Activated CD4-positive, alpha-beta T cell treated with anti-CD3 and anti-CD28 coated beads, Interleukin-2, amount 50 U/mL, for 24 hours (primary cell): ENCODE data around the gene DTWD2.

Experiments used
- DNase-seq, 2 donors: peaks; one replicate each; pipeline ENCODE4 v3.0.0-alpha.2; 2020; ENCODE audit warnings: low read depth in 1 of 2, low spot score in 1 of 2

The DTWD2 gene

DNA sequence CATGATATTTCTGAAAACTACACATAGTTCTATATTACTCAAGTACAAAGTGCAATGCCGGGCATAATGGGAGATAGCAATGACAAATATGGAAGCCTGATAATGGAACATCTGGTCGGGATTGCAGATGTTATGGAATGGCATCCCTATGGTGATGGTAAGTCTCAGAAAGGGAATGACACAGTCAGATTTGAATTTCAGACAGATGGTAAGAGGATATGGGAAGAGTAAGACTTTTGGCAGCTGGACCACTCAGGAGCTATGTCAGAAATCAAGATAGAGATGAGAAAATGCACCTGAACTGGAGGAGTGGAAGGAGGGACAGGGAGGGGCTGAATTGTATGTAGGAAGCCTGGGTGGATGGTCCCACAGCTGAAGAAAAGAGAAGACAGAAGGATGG, 200.0 kb downstream of the DTWD2 start:
- no peak for DNase-seq
